HFFc6 (cell line): ENCODE results near the gene IL6ST. TPM values are rescaled to one million over a fixed set of nuclear protein-coding genes. Genes with fewer than 3 reads are reported as not detected.
"Not testable (repeated sequence)": the region's sequence is repeated elsewhere in the genome, so short reads cannot be mapped to it uniquely, and the experiment has no call there.

ENCODE experiments used
- DNase-seq: peaks from one replicate; pipeline ENCODE4 v3.0.0-alpha.2; 2018
- H3K27ac Mint-ChIP-seq: 2 replicates; pipeline ENCODE4 v1.8.0; 2020; ENCODE audit warnings: mild to moderate bottlenecking, mixed read lengths
- H3K27me3 Mint-ChIP-seq: 2 replicates; pipeline ENCODE4 v1.8.0; 2021; ENCODE audit warnings: mild to moderate bottlenecking, moderate library complexity, mixed read lengths; ENCODE audit not compliant: insufficient read depth
- H3K36me3 Mint-ChIP-seq: 2 replicates; pipeline ENCODE4 v1.8.0; 2021; ENCODE audit warnings: low read depth, mixed read lengths
- H3K4me1 Mint-ChIP-seq: 2 replicates; pipeline ENCODE4 v1.8.0; 2020; ENCODE audit warnings: low read depth, mixed read lengths
- H3K4me3 Mint-ChIP-seq: 2 replicates; pipeline ENCODE4 v1.8.0; 2020; ENCODE audit warnings: mild to moderate bottlenecking, moderate library complexity, mixed read lengths
- H3K9me3 Mint-ChIP-seq: 2 replicates; pipeline ENCODE4 v1.8.0; 2020; ENCODE audit warnings: mild to moderate bottlenecking, mixed read lengths
- CTCF ChIP-seq: fragments of 200-600 bp; sonication (generic); IDR thresholded peaks from 2 replicates; pipeline ENCODE4 v1.5.0; 2021; ENCODE audit warnings: antibody characterized with exemption, mild to moderate bottlenecking
- total RNA-seq, 6 experiments: library from RNA; stranded (reverse); fragmentation: NEBNext Ultra II Directional; extraction: Animal tissue kit (Norgen Biotek cat#: 25700); gene quantifications; 2 replicates in 1 of 6; 3 replicates in 5 of 6; pipeline ENCODE4 v1.2.3, GENCODE V29; 2021

The IL6ST gene
- total RNA-seq, 6 experiments from 2014 or later = 187 to 265 (median 216) TPM

GRCh38 chr5:56019306-56020272, 24.8 kb upstream of the IL6ST start:
- peaks cover 5% of the 10 kb centered on the region; the same call in 1 of the 2 replicates for H3K36me3 Mint-ChIP-seq
- H3K27ac Mint-ChIP-seq = peak overlapping the region; percentile 47
- peak overlapping the region; percentile 20; the same call in 1 of the 2 replicates for H3K4me3 Mint-ChIP-seq
- no peaks in the 10 kb centered on the region for H3K9me3 Mint-ChIP-seq
- peak; percentile 51 for DNase-seq
- H3K27me3 Mint-ChIP-seq = peaks cover 2% of the 10 kb centered on the region; the same call in 1 of the 2 replicates
- H3K4me1 Mint-ChIP-seq = peaks cover 26% of the 10 kb centered on the region
- TF ChIP-seq CTCF = no peak

DNA sequence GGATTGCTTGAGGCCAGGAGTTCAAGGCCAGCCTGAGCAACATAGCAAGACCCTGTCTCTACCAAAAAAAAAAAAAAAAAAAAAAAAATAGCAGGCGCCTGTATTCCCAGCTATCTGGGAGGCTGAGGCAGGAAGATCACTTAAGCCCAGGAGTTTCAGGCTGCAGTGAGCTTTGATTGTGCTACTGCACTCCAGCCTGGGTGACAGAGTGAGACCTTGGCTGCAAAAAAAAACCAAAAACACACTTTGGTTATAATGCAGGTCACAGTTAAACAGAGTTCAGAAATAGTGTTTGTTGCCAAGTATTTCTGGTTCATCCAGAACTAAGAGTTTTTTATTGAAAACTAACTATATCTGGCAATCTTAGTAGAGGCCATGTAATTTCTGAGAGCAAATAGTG, 24.1 kb upstream of the IL6ST start:
- Mint-ChIP-seq H3K27me3 (peaks cover 2% of the 10 kb centered on the region; the same call in 1 of the 2 replicates), H3K36me3 (peaks cover 5% of the 10 kb centered on the region; the same call in 1 of the 2 replicates), H3K4me3 (no peak overlapping the region), H3K9me3 (no peaks in the 10 kb centered on the region), H3K4me1 (peaks cover 26% of the 10 kb centered on the region), H3K27ac (peak overlapping the region; percentile 47; the same call in 1 of the 2 replicates)
- TF ChIP-seq CTCF = no peak
- no peak for DNase-seq

DNA sequence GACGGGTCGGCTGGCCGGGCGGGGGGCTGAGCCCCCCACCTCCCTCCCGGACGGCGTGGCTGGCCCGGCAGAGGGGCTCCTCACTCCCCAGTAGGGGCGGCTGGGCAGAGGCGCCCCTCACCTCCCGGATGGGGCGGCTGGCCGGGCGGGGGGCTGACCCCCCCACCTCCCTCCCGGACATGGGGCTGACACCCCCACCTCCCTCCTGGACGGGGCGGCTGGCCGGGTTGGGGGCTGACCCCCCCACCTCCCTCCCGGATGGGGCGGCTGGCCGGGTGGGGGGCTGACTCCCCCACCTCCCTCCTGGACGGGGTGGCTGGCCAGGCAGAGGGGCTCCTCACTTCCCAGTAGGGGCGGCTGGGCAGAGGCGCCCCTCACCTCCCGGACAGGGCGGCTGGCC, 19.9 kb upstream of the IL6ST start:
- not testable (repeated sequence) for H3K4me3 Mint-ChIP-seq, H3K27me3 Mint-ChIP-seq, DNase-seq, H3K9me3 Mint-ChIP-seq, H3K36me3 Mint-ChIP-seq, H3K27ac Mint-ChIP-seq
- H3K4me1 Mint-ChIP-seq = peaks cover 52% of the 10 kb centered on the region

DNA sequence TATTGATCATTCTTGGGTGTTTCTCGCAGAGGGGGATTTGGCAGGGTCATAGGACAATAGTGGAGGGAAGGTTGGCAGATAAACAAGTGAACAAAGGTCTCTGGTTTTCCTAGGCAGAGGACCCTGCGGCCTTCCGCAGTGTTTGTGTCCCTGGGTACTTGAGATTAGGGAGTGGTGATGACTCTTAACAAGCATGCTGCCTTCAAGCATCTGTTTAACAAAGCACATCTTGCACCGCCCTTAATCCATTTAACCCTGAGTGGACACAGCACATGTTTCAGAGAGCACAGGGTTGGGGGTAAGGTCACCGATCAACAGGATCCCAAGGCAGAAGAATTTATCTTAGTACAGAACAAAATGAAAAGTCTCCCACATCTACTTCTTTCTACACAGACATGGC, 19.2 kb upstream of the IL6ST start:
- H3K36me3 Mint-ChIP-seq, DNase-seq, H3K4me3 Mint-ChIP-seq, H3K27me3 Mint-ChIP-seq, H3K9me3 Mint-ChIP-seq: not testable (repeated sequence)
- H3K4me1 Mint-ChIP-seq = peaks cover 45% of the 10 kb centered on the region
- peak overlapping the region; percentile 66 for H3K27ac Mint-ChIP-seq

DNA sequence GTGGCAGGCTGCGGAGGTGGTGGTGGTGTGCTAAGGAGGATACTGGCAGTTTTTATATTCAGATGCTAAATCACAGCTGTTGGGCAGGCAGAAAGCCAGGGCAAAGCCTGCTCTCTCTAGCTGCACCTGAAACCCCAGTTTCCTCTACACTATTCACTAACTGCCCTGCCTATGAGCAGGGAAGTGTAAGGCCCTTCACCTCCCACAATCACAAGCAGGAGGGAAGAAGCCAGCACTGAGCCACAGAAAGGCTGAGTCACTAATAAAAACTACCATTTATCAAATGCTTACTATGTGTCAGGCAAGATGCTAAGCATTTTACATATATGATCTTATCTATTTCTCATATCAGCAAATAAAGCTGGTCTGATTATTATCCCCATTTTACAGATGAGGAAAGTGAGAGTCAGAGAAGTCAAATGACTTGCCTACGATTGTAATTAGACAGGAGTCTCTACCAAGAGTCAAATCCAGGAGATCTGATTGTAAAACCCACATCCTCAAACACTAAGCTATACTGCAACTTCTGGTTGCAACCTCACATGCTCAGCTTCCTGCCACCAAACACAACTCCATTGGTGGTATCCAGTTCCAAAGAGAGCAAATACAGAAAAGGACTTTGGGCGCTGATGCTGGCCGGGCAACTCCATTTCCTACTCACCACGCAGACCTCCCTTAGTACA, 17.7 kb upstream of the IL6ST start:
- no peak for TF ChIP-seq CTCF
- peak overlapping the region; percentile 90 for H3K27ac Mint-ChIP-seq
- H3K36me3 Mint-ChIP-seq = peaks cover 5% of the 10 kb centered on the region; the same call in 1 of the 2 replicates
- peaks cover 44% of the 10 kb centered on the region for H3K4me1 Mint-ChIP-seq
- H3K9me3 Mint-ChIP-seq = no peaks in the 10 kb centered on the region
- DNase-seq = peak; percentile 74
- H3K4me3 Mint-ChIP-seq = peak overlapping the region; percentile 70
- H3K27me3 Mint-ChIP-seq = no peaks in the 10 kb centered on the region

- TF ChIP-seq CTCF = no peak
- no peaks in the 10 kb centered on the region for H3K9me3 Mint-ChIP-seq
- peak overlapping the region; percentile 90 for H3K27ac Mint-ChIP-seq
- H3K36me3 Mint-ChIP-seq = peaks cover 5% of the 10 kb centered on the region; the same call in 1 of the 2 replicates
- H3K27me3 Mint-ChIP-seq = no peaks in the 10 kb centered on the region
- H3K4me3 Mint-ChIP-seq = peak overlapping the region; percentile 70
- peaks cover 44% of the 10 kb centered on the region for H3K4me1 Mint-ChIP-seq
- DNase-seq = peak; percentile 92
Observed at GRCh38 chr5:56011835-56012234, 17.1 kb upstream of the IL6ST start.
